K562 (cell line): Measurements from ENCODE around the gene SIT1. TPM values are rescaled to one million over a fixed set of nuclear protein-coding genes. Genes with fewer than 3 reads are reported as not detected.
A peak's percentile ranks its signal among the peaks of the same experiment; 100 is the strongest.

Experiments
- BHLHE40 ChIP-seq: IDR thresholded peaks from 2 replicates; pipeline ENCODE4 v1.6.1; 2011; ENCODE audit warnings: low read length, improper control_type of control experiment
- CBFA2T2 ChIP-seq: fragments of 450-650 bp; conservative IDR thresholded peaks from 2 replicates; pipeline ENCODE4 v1.6.1; 2017; ENCODE audit warnings: mild to moderate bottlenecking
- CBX2 ChIP-seq: fragments of 200-600 bp; sonication (generic); IDR thresholded peaks from one replicate; pipeline ENCODE4 v1.6.1; 2012; ENCODE audit warnings: mild to moderate bottlenecking, low read length, inconsistent platforms; ENCODE audit not compliant: insufficient read depth, poor library complexity, severe bottlenecking
- CREB1 ChIP-seq, 2 experiments: sonication (generic) in 1 of 2; formaldehyde crosslinking in 1 of 2; IDR thresholded peaks; 2 replicates each; pipeline versions ENCODE4 v1.6.1 to v1.8.0; 2012 to 2022; ENCODE audit warnings: inconsistent platforms in 1 of 2, mild to moderate bottlenecking in 1 of 2, missing genetic modification reagents in 1 of 2, moderate library complexity in 1 of 2
- GTF2E2 ChIP-seq: fragments of 200-800 bp; sonication (Bioruptor generic); IDR thresholded peaks from 2 replicates; pipeline ENCODE4 v1.6.1; 2016; ENCODE audit warnings: missing genetic modification characterization, missing compliant biosample characterization
- GTF2F1 ChIP-seq: IDR thresholded peaks from 2 replicates; pipeline ENCODE4 v1.6.1; 2011; ENCODE audit warnings: low read depth, low read length, improper control_type of control experiment
- IFI16 ChIP-seq: fragments of 250-450 bp; sonication (Bioruptor Pico); IDR thresholded peaks from 2 replicates; pipeline ENCODE4 v2.1.2; 2022; ENCODE audit warnings: mild to moderate bottlenecking, inconsistent platforms
- MECOM ChIP-seq: fragments of 250-450 bp; sonication (Bioruptor Pico); IDR thresholded peaks from 2 replicates; pipeline ENCODE4 v1.8.0; 2022; ENCODE audit warnings: inconsistent platforms
- ZC3H8 ChIP-seq: fragments of 450-650 bp; IDR thresholded peaks from 2 replicates; pipeline ENCODE4 v1.6.1; 2017
- polyA plus RNA-seq, 8 experiments: library from polyadenylated mRNA; depleted of rRNA in 4 of 8; stranded (reverse) in 5 of 8; unstranded in 3 of 8; fragments of >200 nt; fragmentation: Nextera tagmentation in 2 of 8; fragmentation: Illumina TruSeq in 1 of 8; extraction: Ambion mirVana in 2 of 8; extraction: Trizol in 1 of 8; gene quantifications; 2 replicates each; pipeline versions ENCODE4 v1.2.1 to v1.2.3, GENCODE V29; 2011 to 2014; ENCODE audit warnings: inconsistent platforms in 1 of 8, missing spikeins in 1 of 8
- total RNA-seq, 7 experiments: library from RNA; depleted of rRNA in 6 of 7; stranded (reverse); fragments of >200 nt in 6 of 7; fragmentation: Illumina TruSeq in 2 of 7; extraction: Trizol in 2 of 7; gene quantifications; 2 replicates each; pipeline versions ENCODE4 v1.2.1 to v1.2.3, GENCODE V29; 2011 to 2021; ENCODE audit warnings: low replicate concordance in 1 of 7
- TF ChIP-seq, protein P1 (sequence below): fragments of 150-350 bp; IDR thresholded peaks from 2 replicates; pipeline ENCODE4 v1.6.1; 2014; ENCODE audit warnings: low read depth, mild to moderate bottlenecking, low read length, borderline replicate concordance
- TF ChIP-seq, protein P2 (sequence below): sonication (generic); formaldehyde crosslinking; IDR thresholded peaks from 2 replicates; pipeline ENCODE4 v1.8.1; 2023; ENCODE audit warnings: mild to moderate bottlenecking, missing genetic modification reagents
- TF ChIP-seq, protein P3 (sequence below): fragments of 250-450 bp; sonication (Bioruptor Pico); IDR thresholded peaks from 2 replicates; pipeline ENCODE4 v1.9.0; 2021; ENCODE audit warnings: mild to moderate bottlenecking, inconsistent platforms
- TF ChIP-seq, protein P4 (sequence below): fragments of 200-800 bp; sonication (Bioruptor generic); IDR thresholded peaks from 2 replicates; pipeline ENCODE4 v1.6.1; 2017; ENCODE audit warnings: missing genetic modification characterization, missing compliant biosample characterization
- TF ChIP-seq, protein P5 (sequence below): IDR thresholded peaks from 2 replicates; pipeline ENCODE4 v1.6.1; 2011; ENCODE audit not compliant: insufficient read length; ENCODE audit errors: extremely low read depth
- TF ChIP-seq, protein P6 (sequence below): fragments of 450-650 bp; formaldehyde crosslinking; conservative IDR thresholded peaks from 2 replicates; pipeline ENCODE4 v1.4.0; 2022; ENCODE audit warnings: mild to moderate bottlenecking, missing genetic modification characterization

Gene SIT1
- total and polyA plus RNA-seq, 9 of the 15 experiments (the other 6 are each of a cell fraction or from before 2014, with no cell fraction given), result not detected

DNA sequence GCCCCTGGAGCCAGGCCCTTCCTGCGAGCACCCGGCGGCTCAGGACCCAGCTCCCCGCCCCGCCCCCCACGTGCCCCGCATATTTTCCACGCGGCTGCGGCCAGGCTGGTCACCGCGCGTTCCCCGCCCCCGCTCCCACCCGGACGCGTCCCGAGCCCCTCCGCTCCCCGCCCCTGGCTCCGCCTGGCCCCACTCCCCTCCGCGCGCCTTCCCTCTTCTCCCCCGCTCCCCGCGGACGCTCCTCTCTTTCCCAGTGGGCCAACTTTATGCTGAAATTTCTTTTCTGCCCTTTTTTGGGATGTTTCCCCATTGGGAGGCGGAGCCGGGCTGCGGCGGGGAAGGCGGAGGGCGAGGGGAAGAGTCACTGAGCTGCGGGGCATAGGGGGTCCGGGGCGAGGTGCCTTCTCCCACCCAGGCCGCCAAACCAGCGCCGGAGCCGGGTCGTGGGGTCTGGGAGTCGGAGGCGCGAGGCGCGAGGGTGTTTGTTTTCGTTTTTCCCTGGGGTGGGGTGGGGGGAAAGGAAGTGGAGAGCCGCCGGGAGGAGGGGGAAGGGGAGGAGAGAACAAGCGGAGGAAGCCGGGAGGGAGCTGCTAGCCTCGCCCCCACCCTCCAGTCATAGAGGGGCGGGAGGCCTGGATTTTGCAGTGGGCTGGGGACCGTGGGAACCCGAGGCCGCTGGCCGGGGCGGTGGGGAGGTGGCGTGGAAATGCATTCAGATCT is 40.0 kb upstream of the SIT1 start (continued):
- TF ChIP-seq, protein P1, sequence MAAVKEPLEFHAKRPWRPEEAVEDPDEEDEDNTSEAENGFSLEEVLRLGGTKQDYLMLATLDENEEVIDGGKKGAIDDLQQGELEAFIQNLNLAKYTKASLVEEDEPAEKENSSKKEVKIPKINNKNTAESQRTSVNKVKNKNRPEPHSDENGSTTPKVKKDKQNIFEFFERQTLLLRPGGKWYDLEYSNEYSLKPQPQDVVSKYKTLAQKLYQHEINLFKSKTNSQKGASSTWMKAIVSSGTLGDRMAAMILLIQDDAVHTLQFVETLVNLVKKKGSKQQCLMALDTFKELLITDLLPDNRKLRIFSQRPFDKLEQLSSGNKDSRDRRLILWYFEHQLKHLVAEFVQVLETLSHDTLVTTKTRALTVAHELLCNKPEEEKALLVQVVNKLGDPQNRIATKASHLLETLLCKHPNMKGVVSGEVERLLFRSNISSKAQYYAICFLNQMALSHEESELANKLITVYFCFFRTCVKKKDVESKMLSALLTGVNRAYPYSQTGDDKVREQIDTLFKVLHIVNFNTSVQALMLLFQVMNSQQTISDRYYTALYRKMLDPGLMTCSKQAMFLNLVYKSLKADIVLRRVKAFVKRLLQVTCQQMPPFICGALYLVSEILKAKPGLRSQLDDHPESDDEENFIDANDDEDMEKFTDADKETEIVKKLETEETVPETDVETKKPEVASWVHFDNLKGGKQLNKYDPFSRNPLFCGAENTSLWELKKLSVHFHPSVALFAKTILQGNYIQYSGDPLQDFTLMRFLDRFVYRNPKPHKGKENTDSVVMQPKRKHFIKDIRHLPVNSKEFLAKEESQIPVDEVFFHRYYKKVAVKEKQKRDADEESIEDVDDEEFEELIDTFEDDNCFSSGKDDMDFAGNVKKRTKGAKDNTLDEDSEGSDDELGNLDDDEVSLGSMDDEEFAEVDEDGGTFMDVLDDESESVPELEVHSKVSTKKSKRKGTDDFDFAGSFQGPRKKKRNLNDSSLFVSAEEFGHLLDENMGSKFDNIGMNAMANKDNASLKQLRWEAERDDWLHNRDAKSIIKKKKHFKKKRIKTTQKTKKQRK, result no peak
- TF ChIP-seq, protein P2, sequence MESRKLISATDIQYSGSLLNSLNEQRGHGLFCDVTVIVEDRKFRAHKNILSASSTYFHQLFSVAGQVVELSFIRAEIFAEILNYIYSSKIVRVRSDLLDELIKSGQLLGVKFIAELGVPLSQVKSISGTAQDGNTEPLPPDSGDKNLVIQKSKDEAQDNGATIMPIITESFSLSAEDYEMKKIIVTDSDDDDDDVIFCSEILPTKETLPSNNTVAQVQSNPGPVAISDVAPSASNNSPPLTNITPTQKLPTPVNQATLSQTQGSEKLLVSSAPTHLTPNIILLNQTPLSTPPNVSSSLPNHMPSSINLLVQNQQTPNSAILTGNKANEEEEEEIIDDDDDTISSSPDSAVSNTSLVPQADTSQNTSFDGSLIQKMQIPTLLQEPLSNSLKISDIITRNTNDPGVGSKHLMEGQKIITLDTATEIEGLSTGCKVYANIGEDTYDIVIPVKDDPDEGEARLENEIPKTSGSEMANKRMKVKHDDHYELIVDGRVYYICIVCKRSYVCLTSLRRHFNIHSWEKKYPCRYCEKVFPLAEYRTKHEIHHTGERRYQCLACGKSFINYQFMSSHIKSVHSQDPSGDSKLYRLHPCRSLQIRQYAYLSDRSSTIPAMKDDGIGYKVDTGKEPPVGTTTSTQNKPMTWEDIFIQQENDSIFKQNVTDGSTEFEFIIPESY, result no peak
- TF ChIP-seq IFI16 (CRISPR knock-in tag) (no peak), GTF2F1 (no peak), CREB1 (IDR thresholded peaks at IDR 0.05) (no peak), CREB1 (CRISPR knock-in tag; IDR thresholded peaks at IDR 0.05) (no peak), CBX2 (no peak), ZC3H8 (no peak), MECOM (CRISPR knock-in tag) (no peak), BHLHE40 (no peak), CBFA2T2 (no peak), GTF2E2 (tag) (peak; percentile 33; the same call in 1 of the 2 replicates)
- TF ChIP-seq, protein P3, sequence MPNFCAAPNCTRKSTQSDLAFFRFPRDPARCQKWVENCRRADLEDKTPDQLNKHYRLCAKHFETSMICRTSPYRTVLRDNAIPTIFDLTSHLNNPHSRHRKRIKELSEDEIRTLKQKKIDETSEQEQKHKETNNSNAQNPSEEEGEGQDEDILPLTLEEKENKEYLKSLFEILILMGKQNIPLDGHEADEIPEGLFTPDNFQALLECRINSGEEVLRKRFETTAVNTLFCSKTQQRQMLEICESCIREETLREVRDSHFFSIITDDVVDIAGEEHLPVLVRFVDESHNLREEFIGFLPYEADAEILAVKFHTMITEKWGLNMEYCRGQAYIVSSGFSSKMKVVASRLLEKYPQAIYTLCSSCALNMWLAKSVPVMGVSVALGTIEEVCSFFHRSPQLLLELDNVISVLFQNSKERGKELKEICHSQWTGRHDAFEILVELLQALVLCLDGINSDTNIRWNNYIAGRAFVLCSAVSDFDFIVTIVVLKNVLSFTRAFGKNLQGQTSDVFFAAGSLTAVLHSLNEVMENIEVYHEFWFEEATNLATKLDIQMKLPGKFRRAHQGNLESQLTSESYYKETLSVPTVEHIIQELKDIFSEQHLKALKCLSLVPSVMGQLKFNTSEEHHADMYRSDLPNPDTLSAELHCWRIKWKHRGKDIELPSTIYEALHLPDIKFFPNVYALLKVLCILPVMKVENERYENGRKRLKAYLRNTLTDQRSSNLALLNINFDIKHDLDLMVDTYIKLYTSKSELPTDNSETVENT (CRISPR knock-in tag), result no peak
- TF ChIP-seq, protein P4, sequence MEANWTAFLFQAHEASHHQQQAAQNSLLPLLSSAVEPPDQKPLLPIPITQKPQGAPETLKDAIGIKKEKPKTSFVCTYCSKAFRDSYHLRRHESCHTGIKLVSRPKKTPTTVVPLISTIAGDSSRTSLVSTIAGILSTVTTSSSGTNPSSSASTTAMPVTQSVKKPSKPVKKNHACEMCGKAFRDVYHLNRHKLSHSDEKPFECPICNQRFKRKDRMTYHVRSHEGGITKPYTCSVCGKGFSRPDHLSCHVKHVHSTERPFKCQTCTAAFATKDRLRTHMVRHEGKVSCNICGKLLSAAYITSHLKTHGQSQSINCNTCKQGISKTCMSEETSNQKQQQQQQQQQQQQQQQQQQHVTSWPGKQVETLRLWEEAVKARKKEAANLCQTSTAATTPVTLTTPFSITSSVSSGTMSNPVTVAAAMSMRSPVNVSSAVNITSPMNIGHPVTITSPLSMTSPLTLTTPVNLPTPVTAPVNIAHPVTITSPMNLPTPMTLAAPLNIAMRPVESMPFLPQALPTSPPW (CRISPR knock-in tag), result peak; percentile 87
- TF ChIP-seq, protein P5, sequence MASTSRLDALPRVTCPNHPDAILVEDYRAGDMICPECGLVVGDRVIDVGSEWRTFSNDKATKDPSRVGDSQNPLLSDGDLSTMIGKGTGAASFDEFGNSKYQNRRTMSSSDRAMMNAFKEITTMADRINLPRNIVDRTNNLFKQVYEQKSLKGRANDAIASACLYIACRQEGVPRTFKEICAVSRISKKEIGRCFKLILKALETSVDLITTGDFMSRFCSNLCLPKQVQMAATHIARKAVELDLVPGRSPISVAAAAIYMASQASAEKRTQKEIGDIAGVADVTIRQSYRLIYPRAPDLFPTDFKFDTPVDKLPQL, result no peak
- TF ChIP-seq, protein P6, sequence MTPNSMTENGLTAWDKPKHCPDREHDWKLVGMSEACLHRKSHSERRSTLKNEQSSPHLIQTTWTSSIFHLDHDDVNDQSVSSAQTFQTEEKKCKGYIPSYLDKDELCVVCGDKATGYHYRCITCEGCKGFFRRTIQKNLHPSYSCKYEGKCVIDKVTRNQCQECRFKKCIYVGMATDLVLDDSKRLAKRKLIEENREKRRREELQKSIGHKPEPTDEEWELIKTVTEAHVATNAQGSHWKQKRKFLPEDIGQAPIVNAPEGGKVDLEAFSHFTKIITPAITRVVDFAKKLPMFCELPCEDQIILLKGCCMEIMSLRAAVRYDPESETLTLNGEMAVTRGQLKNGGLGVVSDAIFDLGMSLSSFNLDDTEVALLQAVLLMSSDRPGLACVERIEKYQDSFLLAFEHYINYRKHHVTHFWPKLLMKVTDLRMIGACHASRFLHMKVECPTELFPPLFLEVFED, result no peak
